Fibroblast of upper back skin (primary cell): ENCODE measurements around the gene TMEM88.

Experiments
- DNase-seq: peaks from one replicate; pipeline ENCODE4 v3.0.0-alpha.2; 2013

The TMEM88 gene

DNA sequence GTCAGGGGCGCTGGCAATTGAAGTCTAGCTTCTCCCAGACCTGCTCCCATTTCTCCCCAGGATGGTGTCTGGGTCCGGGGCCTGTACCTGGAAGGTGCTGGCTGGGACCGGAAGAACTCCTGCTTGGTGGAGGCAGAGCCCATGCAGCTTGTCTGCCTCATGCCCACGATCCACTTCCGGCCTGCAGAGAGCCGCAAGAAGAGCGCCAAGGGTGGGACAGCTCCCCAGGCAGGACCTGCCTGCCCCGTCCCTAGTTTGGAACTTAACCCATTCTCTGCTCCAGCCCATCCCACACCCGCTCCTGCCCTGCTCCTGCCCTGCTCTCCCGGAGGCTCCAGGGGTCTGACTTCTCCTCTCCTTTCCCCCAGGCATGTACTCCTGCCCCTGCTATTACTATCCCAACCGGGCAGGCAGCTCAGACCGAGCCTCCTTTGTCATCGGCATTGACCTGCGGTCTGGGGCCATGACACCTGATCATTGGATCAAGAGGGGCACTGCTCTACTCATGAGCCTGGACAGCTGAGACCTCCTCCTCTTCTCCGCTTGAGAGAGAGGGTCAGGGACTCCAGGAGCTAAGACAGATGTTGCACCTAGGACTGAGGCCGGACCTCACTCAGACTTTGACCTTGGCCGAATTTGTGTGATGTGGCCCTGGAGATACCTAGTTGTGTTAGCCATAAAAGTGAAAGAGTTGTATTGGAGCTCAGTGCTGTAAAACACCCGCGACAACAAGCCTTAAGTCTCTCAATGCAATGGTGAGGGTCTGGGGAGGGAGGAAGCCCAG lies 21.7 kb upstream of the TMEM88 start:
- DNase-seq: no peak

DNA sequence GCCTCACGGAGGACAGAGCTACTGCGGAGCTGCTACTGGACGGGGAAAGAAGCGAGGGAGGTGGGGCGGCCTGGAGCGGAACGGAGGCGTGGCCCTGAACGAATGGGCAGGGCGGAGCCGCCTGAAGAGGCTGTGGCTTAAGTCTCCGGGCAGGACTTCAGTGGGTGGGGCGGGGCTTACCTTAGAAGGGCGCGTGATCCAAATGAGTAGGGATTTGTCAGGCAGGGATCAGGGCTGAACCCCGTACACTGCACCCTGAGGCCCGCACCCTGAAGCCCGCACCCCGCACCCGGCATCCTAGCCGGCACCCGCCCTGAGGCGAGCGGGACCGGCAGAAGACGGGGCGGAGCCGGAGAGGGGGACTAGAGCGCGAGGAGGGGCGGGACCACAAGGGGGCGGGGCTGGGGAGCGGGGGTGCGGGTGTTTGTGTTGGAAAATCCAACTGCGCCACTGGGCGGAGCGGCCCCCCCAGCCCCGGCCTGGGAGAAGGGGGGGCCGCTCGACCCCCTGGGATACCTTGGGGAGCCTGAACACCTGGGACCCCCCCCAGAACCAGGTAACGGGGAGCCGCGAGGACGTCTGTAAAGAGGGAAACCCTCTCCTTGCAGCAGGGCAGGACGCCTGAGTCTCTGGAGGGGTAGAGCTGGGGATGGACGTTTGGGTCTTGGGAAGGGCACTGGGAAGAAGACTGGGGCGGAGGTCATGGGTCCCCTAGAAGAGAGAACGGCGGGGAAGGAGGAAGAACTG lies 20.9 kb upstream of the TMEM88 start, which contains the start of gene KDM6B:
TSS of gene KDM6B (plus strand) at position 423 of the 747 bp plus-strand sequence. CDS start 11,338 bp downstream, outside the sequence.
- peak; percentile 85 for DNase-seq

DNA sequence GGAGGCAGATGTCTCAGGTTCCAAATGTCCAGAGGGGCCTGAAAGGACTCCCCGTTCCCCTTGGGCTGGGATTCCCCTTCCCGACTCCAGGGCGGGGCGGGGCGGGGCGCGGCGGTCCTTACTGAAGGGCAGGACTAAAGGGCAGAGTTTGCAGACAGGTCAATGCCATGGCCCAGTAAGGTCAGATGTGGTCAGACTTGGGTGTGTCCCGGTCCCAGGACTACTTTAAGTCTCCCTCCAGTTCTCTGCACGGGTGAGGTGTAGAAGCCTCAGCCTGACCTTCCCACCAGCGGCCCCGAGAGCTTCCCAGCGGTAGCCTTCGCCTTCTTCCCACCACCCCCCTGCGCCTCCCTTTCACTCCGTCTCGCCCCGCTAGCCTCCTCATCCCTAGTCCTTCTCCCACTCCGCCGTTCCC lies 20.3 kb upstream of the TMEM88 start:
- DNase-seq: no peak

DNA sequence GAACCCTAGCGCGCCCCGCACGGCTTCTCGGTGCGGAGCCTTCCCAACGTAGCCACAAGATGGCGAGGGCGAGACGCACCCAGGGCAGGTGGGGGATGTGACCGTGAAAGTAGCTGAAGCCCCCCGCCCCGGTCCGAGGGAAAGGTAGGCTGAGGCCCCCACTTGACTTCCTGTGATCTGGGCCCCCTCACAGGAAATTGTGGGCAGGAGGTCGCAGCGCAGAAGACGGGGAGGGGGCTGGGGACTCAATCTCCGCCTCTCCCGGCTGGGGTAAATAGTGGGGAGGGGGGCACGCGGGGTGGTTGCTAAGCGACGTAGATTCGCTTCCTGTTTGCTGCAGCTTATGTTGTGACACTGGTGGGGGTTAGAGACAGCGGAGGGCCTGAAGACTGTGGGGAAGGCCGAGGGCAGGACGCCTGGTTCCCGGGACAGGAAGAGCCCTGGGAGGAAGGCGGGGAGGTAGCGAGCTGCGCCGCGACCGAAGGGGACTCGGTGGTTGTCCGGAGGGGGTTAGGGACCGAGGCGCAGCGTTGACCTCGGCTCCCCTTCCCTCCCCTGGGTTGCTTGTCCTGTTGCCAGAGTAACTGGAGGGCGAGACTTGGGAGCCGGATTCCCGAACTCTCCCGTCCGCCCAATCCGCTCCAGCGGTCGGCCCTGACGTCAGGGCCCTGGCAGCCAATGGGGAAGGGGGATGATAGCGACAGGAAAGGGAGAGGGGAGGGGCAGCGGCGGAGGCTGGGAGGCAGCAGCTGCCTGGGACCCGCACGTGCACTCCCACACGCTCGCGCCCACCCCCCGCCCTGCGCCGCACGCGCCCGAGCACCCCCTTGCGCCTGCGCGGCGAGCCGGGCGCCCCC lies 19.7 kb upstream of the TMEM88 start:
- DNase-seq: peak; percentile 99

DNA sequence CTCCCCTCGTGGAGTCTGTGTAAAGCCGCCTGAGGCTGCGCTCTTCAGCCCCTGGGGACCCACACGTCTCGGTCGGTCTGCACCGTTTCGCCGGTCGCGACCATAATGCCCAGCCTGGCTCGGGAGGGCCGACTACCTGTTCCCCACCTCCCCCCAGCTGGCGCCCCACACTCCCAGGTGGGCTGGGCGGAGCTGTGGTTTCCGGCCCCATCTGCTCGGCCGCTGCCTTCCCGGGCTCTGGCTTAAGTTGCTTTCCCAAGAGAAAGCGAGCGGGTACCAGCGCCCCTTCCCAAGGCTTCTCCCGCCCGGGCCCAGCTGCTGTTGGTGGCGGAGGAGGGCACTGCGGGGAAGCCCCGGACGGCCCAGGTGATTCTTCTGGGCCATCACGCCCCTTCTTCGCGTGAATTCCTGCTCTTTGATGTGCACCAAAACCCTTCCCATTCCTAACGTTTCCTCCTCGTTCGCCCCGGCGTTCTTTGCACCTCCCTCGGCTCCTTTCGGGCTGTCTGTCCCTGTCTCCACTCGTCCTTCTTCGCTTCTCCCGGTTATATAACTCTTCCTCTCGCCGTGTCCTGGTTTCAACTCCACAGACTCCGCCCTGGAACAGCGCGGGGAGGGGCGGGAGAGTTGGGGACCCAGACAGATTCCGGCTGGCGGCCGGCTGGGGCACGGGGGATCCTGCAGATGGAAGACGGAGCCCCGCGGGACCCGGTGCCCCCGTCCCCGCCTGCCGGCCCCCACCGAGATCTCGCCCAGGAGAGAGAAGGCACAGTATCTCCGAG lies 18.9 kb upstream of the TMEM88 start:
- DNase-seq: peak; percentile 74

DNA sequence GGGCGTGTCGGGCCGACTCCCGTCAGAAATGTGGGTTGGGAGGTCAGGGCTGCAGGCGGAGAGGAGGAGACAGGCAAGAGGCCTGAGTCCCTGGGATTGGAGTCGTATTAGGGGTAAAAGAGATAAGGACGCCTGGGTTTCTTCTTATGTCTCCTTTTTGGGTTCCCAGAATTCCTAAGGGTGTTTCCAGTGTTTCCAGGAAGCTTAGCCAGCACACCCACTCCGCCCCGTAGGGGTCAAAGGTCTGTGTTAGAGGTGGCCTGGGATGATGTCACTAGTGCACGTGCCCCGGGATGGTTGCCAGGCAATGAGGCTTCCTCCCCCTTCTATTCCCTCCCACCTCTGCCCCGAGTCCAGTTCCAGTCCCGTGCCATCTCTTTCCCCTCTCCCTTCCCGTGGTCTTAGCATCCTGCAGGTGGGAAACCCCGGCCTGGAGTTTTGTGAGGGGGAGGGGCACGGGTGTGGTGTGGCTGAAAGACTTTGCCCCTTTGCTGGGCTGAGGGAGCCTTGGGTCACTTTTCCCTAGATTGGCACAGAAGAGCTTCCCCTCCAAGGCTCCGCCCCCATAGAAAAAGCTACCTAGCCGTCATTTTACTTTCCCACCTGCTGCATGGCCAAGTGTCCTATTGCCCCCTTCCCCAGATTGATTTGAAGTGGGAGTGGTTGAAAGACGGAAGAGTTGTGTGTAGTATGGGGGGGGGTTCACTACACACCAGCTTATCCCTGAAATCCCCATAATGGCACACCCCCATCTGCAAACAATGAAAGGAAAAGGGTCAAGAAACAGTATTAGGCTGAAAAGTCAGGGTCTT lies 18.1 kb upstream of the TMEM88 start:
- DNase-seq: peak; percentile 92

DNA sequence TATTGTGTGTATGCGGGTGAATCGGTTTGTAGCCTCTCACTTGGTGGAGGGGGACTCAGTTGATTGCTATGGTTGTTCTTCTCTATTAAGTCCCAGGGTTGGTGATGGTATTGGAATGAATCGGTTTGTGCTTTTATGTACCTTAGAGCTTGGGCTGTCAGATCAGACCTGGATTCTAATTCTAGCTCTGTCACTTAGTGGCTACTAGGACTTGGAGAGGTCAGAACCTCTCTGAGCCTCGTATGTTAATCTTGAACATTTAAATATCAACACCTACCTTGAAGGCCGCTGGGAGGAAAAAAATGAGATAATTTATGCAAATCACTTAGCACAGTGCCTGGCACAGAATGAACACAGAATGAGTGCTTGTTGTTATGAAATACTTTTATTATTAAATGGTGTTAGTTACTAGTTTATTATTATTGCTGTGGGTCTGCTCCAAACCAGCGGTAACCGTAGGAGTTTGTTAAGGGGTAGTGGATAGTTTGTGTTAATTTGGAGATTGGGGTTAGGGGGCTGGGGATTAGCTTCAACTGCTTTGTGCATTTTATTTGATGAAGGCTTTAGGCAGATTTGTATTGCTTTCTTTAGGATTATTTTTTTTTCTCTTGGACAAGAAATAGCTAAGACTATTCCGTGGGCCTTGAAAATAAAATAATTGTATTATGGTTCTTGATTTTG lies 17.3 kb upstream of the TMEM88 start:
- no peak for DNase-seq

DNA sequence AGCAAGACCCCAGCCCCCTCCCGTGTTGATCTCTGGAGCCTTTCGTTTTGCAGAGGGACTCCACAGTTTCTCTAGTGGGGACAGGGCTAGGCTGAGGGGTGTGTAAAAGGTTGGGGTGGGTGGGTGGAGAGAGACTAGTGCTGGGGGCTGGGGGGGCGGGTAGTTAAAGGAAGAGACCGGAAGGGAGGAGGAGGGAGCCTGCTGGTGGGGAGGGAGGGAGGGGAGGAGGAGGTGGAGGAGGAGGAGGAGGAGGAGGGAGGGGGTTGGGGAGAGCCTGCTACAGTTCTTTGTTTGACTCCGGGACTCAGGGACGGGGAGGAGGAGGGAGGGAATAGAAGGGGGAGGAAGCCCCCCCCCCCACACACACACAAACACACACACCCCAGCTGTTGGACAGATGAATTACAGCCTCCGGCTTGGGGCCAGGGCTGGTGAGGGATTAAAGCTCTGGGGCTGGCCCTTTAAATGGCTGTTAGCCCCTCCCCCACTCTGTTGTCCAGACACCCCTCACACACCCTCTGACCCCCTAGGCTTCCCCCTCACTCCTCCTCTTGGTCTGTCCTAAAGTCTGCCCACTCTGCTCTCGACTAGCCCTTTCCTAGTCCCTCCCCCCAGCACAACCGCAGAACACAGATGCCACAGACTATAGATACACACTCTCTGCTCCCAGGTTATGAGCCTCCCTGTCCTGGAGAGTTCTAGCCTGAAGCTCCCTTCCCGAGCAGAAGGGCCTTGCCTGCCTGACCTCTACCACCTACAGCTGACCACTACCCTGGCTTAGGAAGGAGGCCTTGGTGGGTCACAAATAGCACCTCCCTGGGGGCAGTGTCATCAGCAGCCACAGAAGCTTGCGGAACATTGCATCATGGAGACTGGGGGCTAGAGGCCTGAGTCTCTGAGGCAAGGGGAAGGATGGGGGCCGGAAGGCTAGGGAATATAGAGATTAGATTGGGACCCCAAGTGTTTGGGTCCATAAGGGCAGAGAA lies 16.5 kb upstream of the TMEM88 start:
- DNase-seq: peak; percentile 87

DNA sequence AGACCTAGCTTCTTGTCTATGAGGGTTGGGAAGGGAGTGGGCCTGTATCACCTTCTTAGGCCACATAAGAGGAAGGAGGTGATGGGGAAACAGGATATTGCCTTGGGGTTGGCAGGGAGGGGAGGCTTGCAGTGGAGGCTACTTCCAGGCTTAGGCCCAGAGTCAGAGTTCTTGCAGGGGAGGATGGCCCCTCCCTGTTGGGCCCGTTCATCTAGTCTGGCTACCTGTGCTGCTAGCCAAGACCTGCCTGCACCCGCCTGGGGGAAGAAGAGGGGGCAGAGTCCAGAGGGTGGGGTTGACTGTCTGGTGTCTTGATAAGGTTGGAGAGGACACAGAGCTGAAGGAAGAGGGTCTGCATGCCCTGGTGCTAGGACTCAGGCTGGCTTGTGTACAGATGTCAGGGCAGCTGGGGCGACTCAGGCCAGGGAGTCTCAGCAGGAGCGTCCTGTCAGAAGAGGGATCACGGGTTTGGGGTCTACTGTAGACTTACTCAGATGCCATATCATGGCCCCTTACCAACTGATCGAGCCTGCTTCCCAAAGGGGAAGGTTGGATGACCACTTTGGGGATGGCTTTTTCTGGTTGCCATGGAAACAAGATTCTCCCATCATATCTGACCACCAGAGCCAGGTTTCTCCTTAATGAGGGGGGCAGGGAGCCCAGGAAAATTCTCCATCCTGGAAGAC lies 15.5 kb upstream of the TMEM88 start:
- DNase-seq: no peak

DNA sequence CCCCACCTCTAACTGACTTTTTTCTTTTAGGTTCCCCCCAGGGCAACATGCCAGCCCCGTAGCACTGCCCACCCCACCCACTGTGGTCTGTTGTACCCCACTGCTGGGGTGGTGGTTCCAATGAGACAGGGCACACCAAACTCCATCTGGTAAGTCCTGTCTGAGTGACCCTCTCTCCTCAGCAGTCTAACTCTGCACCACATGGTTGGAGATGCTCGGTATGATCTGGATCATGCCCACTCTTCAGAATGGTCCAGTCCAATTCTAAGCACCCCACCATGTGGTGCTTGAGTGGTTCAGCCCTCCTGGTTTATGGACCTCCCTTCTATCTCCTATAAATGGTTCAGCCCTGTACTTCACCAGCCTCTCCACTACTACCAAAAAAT lies 15.0 kb upstream of the TMEM88 start:
- peak; percentile 67 for DNase-seq

DNA sequence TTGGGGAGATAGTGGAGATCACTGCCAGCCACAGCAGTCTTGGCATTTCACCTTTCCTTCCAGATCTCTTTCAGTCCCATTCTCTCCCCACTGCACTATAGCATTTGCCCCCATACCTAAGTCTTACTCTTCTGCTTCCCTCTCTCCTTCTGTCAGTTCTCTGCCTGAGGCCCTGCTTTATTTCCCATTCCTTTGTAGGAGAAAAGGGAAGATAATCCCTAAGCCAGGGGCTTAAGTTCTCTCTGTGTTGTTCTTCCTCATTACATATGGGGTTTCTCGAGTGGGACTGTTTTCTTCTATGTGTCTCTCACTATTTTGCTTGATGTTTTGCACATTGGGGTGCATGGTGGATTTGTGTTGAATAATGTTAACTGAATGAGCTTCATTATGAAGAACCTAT lies 14.4 kb upstream of the TMEM88 start:
- DNase-seq: no peak

DNA sequence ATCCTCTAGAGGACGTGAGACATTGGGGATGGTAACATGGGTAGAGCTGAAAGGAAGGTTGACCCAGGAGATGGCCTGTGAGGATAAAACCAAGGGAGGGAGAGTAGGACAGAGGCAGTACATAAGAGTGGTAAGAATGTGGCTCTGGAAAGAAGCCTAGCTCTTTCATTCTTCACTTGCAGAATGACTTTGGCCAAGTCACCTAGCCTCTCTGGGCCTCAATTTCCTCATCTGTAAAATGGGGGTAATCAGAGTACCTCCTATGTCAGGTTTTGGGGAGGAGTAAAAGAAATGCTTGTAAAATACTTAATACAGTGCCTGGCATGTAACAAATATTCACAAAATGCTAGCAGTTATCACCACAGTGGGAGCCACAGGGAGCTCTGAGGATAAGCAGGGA lies 14.0 kb upstream of the TMEM88 start:
- no peak for DNase-seq

DNA sequence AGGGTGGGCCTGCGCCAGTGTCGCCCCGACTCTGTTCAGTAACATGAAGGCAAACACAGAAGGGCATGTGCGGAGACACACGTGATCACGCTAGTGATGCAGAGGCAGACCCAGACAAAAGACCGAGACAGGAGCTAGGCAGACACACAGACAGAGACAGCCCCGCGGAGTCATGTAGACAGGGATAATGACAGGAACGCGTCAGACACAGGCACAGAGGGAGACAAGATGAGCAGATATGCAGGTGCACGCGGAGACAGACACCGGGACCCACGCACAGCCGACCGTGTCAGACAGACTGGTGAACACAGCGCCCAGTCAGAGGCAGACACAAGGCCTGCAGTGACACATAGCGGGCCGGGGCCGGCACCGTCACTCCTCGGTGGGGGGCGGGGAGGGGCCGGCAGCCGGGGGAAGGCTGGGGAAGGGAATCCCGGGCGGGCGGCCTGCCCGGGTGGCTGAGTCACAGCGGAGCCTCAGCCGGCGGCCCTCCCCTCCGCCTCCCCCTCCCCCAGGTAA lies 13.4 kb upstream of the TMEM88 start:
- DNase-seq: peak; percentile 93

DNA sequence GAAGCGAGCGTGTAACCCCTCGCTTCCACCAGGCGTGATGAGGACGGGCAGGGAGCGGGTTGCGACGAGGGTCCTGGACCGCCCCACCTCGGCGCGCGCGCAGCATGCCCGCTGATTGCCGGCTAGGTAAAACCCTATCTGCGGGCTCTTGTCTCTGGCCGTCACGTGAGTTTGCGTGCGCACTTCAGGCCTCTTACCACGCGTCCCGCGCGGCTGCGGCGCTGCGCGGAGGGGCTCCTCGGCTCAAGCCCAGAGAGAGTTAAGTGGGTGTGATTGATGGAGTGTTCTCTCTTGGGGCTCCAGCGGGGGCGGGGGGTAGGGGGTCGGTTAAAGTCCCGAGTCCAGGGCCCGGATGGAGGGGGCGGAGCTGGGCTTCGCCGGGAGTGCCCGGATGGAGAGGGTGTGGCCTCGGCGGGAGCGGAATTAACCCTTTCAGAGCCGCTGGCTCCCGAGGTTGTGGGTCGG lies 12.9 kb upstream of the TMEM88 start:
- DNase-seq: peak; percentile 88

DNA sequence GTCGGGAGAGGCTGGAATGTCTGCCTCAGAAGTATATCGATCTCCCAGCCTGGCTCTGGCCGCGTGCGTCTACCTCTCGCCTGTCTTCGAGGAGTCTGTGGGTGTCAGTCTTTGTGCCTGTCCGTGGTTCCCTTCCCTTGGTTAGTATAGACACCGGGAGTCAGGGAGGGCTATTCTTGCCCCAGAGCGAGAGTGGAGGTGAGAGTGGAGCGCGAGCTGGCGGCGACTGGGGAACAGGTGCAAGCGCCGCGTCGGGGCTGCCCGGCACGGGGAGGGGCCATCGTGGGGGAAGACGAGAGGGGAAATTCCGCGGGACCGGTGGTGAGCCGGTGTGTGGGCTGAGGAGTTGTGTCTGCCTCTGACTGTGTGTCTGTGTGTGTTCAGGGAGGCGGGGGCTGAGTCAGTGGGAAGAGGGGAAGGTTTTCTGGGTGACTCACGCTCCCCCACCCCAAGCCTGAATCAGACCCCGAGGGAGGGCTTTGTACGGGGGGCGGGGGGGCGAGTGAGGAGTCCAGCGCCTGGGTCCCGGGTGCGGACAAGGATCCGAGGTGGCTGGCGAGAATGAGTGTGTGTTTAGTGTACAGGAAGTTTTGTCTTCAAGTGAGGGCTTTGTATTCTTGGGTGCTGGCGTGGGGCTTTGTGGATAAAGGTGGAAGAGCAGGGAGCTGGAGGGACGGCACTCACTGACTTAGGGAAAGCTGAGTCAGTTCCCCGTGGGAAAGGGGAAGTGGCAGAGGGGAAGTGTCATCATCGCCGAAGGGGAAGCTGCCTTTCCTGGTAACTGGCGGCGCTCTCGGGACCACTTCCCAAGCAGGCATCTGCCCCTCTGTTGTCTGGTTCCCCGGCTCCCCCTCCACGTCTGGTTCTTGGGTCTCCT lies 12.2 kb upstream of the TMEM88 start:
- peak; percentile 95 for DNase-seq

DNA sequence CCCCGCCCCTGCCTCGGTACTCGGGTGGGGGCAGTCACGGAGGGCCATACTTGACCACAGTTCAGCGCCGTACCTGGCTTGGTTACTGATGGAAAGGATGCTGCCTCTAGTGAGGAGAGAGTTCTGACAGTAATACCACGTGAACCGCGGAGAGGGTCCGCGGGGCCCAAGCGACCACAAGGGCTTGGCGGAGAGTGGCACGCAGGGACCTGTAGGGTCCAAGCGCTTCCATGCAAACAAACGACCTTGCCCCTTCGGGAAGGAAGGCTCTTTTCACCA lies 11.7 kb upstream of the TMEM88 start:
- DNase-seq: no peak

DNA sequence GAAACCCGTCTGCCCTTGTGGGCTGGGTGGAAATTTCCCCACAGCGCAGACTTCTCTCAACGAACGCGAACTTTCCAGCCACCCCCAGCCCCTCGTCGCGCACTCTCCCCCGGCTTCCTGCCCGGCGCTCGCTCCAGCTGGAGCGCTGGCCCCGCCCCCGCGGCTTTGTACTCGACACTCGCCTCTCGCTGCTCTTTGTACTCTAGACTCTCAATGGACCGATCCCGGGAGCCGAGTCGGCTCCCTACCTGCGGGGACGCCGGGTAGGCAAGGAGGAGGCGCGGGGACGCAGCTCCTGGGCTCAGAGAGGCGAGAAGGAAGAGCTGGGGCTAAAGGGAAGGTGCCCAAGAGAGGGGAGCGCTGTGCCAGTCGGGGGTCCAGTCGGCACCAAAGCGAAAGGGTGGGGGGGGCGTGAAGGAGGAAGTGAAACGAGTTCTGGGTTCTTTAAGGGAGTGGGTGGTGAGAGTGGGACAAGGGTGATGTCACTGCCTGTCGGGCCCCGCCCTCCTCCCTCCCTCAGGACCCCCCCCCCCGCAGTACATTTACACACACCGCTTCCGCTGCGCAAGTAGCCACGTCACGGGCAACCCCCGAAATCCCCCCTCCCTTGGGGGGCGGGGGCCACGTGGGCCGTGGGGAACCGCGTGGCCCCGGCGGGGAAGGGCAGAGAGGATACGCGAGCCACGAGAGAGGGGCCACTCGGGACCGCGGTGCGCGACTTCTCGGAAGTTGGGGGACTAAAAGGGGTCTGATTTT lies 11.2 kb upstream of the TMEM88 start:
- peak; percentile 74 for DNase-seq
